H1 (cell line): ENCODE measurements around the gene ACTR5. TPM values are rescaled to one million over a fixed set of nuclear protein-coding genes. Genes with fewer than 3 reads are reported as not detected.

Source experiments
- BCL11A ChIP-seq, 2 experiments: IDR thresholded peaks; one replicate each; pipeline ENCODE4 v1.6.1; 2011; ENCODE audit warnings: low read depth in 2 of 2, low read length in 2 of 2, mild to moderate bottlenecking in 2 of 2
- BRCA1 ChIP-seq: IDR thresholded peaks from 2 replicates; pipeline ENCODE4 v1.6.1; 2012; ENCODE audit warnings: low read depth, low read length, improper control_type of control experiment
- GABPA ChIP-seq: IDR thresholded peaks from 2 replicates; pipeline ENCODE4 v1.6.1; 2011; ENCODE audit warnings: mild to moderate bottlenecking, low read length, moderate library complexity, borderline replicate concordance; ENCODE audit not compliant: insufficient read depth
- GTF2F1 ChIP-seq: IDR thresholded peaks from 2 replicates; pipeline ENCODE4 v1.6.1; 2012; ENCODE audit warnings: low read depth, low read length, improper control_type of control experiment, borderline replicate concordance
- HDAC6 ChIP-seq: IDR thresholded peaks from one replicate; pipeline ENCODE4 v1.7.1; 2012; ENCODE audit warnings: low read depth, mild to moderate bottlenecking, inconsistent platforms, low read length, moderate library complexity
- MAFK ChIP-seq: IDR thresholded peaks from 2 replicates; pipeline ENCODE4 v1.6.1; 2012; ENCODE audit warnings: low read depth, mild to moderate bottlenecking, improper control_type of control experiment, low read length
- SP2 ChIP-seq: IDR thresholded peaks from 2 replicates; pipeline ENCODE4 v1.6.1; 2012; ENCODE audit warnings: mild to moderate bottlenecking, low read length, inconsistent platforms
- ZNF274 ChIP-seq: IDR thresholded peaks from 2 replicates; pipeline ENCODE4 v1.7.0; 2012; ENCODE audit warnings: low read length, borderline replicate concordance; ENCODE audit errors: extremely low read depth
- polyA plus RNA-seq, 7 experiments: library from polyadenylated mRNA; depleted of rRNA in 3 of 7; stranded (reverse) in 5 of 7; unstranded in 2 of 7; fragments of >200 nt in 5 of 7; fragments of 200-250 nt in 2 of 7; gene quantifications; 1 replicate in 5 of 7; 2 replicates in 1 of 7; 4 replicates in 1 of 7; pipeline versions ENCODE4 v1.2.1 to v1.2.3, GENCODE V29; 2011 to 2013; ENCODE audit warnings: missing spikeins in 2 of 7, mixed read lengths in 2 of 7
- total RNA-seq: library from RNA; stranded (reverse); fragmentation: NEBNext Ultra II Directional; extraction: Animal tissue kit (Norgen Biotek cat#: 25700); gene quantifications from 2 replicates; pipeline ENCODE4 v1.2.1, GENCODE V29; 2021

Gene ACTR5
- total and polyA plus RNA-seq, 2 of the 8 experiments (the other 6 are each of a cell fraction or from before 2014, with no cell fraction given) = 10.4 to 14.4 TPM

DNA sequence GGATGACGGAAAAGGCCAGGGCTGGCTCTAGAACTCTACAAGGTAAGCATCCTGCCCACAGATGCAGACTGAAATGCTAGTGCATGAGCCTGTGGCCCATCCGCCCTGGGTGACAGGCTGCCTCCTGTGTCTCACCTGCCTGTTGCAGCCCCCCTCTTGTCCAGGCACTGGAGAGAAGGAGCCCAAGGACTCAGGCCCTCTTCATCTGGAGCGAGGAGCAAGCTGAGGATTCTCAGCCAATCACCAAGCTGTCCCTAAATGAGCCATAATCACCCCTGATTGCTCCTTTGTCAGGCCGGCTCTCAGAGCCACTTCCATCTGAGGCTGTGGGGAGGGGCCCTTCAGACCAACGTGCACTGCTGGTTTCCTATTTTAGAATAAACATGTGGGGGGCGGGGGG, 34.0 kb upstream of the ACTR5 start (continued):
- TF ChIP-seq SP2 (no peak), MAFK (no peak), GTF2F1 (no peak), HDAC6 (no peak), BRCA1 (no peak), ZNF274 (no peak), GABPA (no peak), BCL11A (IDR thresholded peaks at IDR 0.05; ENCODE audit: low read depth in 2 of 2, low read length in 2 of 2) (no peak)
- TF ChIP-seq, all 59 proteins: peak for 0
